ENCODE results near the gene FMO5. TPM values are rescaled to one million over a fixed set of nuclear protein-coding genes. Genes with fewer than 3 reads are reported as not detected.

FMO5 gene
- polyA plus RNA-seq, 1 donor (not counting 4 experiments of a cell fraction or from before 2014, with no cell fraction given) = 0.31 TPM

GRCh38 chr1:147223740-147224615 is 1.2 kb downstream of the FMO5 start:
- H4K20me1 ChIP-seq (ENCODE audit: control insufficient read depth, extremely low read depth, insufficient read depth, low read length) = no peaks in the 10 kb centered on the region
- no peak overlapping the region for H3K4me2 ChIP-seq (ENCODE audit: control insufficient read depth, extremely low read depth, insufficient read depth, low read depth, low read length)
- no peak overlapping the region for H3K4me3 ChIP-seq (ENCODE audit: control insufficient read depth in 2 of 3, extremely low read depth in 1 of 3, insufficient read depth in 2 of 3, low read depth in 1 of 3, low read length in 3 of 3)
- H3K36me3 ChIP-seq (ENCODE audit: control insufficient read depth in 2 of 2, extremely low read depth in 1 of 2, insufficient read depth in 2 of 2, low read length in 2 of 2) = no peaks in the 10 kb centered on the region
- H3K9me1 ChIP-seq (ENCODE audit: control insufficient read depth, extremely low read depth, insufficient read depth, low read length) = no peaks in the 10 kb centered on the region
- peaks cover 7% of the 10 kb centered on the region for H3K4me1 ChIP-seq (ENCODE audit: control insufficient read depth, extremely low read depth, insufficient read depth, low read length)
- dilution Hi-C loops (cut with MboI; ENCODE audit: extremely low pct_ligation_motif_present, low sequenced_read_pairs) = no loop called here
- FAIRE-seq = no peak
- H3K27ac ChIP-seq (ENCODE audit: control insufficient read depth, insufficient read depth, low read length) = no peak overlapping the region
- no peaks in the 10 kb centered on the region for H3K27me3 ChIP-seq (ENCODE audit: control insufficient read depth, extremely low read depth, insufficient read depth, low read length)
- DNase-seq (ENCODE audit: low read depth, low spot score) = no peak
- no peak overlapping the region for H3K9ac ChIP-seq (ENCODE audit: control insufficient read depth, extremely low read depth, insufficient read depth, low read length)
- no peak overlapping the region for H2AFZ ChIP-seq (ENCODE audit: control insufficient read depth, low read length)
- TF ChIP-seq CTCF (optimal IDR thresholded peaks at IDR 0.05 in 1 of 3, IDR thresholded peaks at IDR 0.05 in 1 of 3, conservative IDR thresholded peaks at IDR 0.05 in 1 of 3; ENCODE audit: extremely low read depth in 1 of 3, insufficient read depth in 2 of 3, low read length in 3 of 3) (no peak), EZH2 (IDR thresholded peaks at IDR 0.05; ENCODE audit: low read length) (no peak)
- H3K79me2 ChIP-seq (ENCODE audit: control insufficient read depth, insufficient read depth, low read length) = no peaks in the 10 kb centered on the region
- H3K9me3 ChIP-seq (ENCODE audit: control insufficient read depth, low read depth, low read length) = no peaks in the 10 kb centered on the region

- Histone ChIP-seq H3K4me1 (ENCODE audit: control insufficient read depth, extremely low read depth, insufficient read depth, low read length) (no peaks in the 10 kb centered on the region), H3K4me3 (ENCODE audit: control insufficient read depth in 2 of 3, extremely low read depth in 1 of 3, insufficient read depth in 2 of 3, low read depth in 1 of 3, low read length in 3 of 3) (no peak overlapping the region), H3K4me2 (ENCODE audit: control insufficient read depth, extremely low read depth, insufficient read depth, low read depth, low read length) (no peak overlapping the region), H4K20me1 (ENCODE audit: control insufficient read depth, extremely low read depth, insufficient read depth, low read length) (no peaks in the 10 kb centered on the region), H2AFZ (ENCODE audit: control insufficient read depth, low read length) (no peak overlapping the region), H3K9ac (ENCODE audit: control insufficient read depth, extremely low read depth, insufficient read depth, low read length) (no peak overlapping the region), H3K36me3 (ENCODE audit: control insufficient read depth in 2 of 2, extremely low read depth in 1 of 2, insufficient read depth in 2 of 2, low read length in 2 of 2) (no peaks in the 10 kb centered on the region), H3K27me3 (ENCODE audit: control insufficient read depth, extremely low read depth, insufficient read depth, low read length) (no peaks in the 10 kb centered on the region), H3K9me1 (ENCODE audit: control insufficient read depth, extremely low read depth, insufficient read depth, low read length) (no peaks in the 10 kb centered on the region), H3K27ac (ENCODE audit: control insufficient read depth, insufficient read depth, low read length) (no peak overlapping the region), H3K79me2 (ENCODE audit: control insufficient read depth, insufficient read depth, low read length) (no peaks in the 10 kb centered on the region), H3K9me3 (ENCODE audit: control insufficient read depth, low read depth, low read length) (no peaks in the 10 kb centered on the region)
- DNase-seq (ENCODE audit: low read depth, low spot score) (no peak), FAIRE-seq (no peak)
- dilution Hi-C loops (cut with MboI; ENCODE audit: extremely low pct_ligation_motif_present, low sequenced_read_pairs) = no loop called here
- TF ChIP-seq CTCF (optimal IDR thresholded peaks at IDR 0.05 in 1 of 3, IDR thresholded peaks at IDR 0.05 in 1 of 3, conservative IDR thresholded peaks at IDR 0.05 in 1 of 3; ENCODE audit: extremely low read depth in 1 of 3, insufficient read depth in 2 of 3, low read length in 3 of 3) (no peak), EZH2 (IDR thresholded peaks at IDR 0.05; ENCODE audit: low read length) (no peak)
Observed at GRCh38 chr1:147218606-147219005, 6.5 kb downstream of the FMO5 start.

Measured in keratinocyte (primary cell).